IMR-90 (cell line): Measurements from ENCODE around the gene OBI1. TPM values are rescaled to one million over a fixed set of nuclear protein-coding genes. Genes with fewer than 3 reads are reported as not detected.

ENCODE experiments used
- ATAC-seq: fragments of 200-7000 bp; cut with Tn5 transposase; 2 replicates; pipeline ENCODE4 v1.9.1; 2020; ENCODE audit warnings: low read depth, mild to moderate bottlenecking, moderate library complexity
- BruUV-seq: library from RNA; stranded (reverse); fragments of 400-500 nt; replicated peaks from 2 replicates; lab custom pipeline; 2021; lab: Mats Ljungman, UMichigan
- CTCF ChIA-PET: fragments of 300-600 bp; formaldehyde crosslinking; extraction: SDS; loops from one replicate; lab custom pipeline; 2021; ENCODE audit warnings: antibody characterized with exemption; lab: Yijun Ruan, JAX
- POLR2A ChIA-PET: fragments of 300-600 bp; sonication (Branson Sonifier 250); formaldehyde crosslinking; loops from one replicate; lab custom pipeline; 2022; ENCODE audit warnings: antibody characterized with exemption; ENCODE audit not compliant: unreplicated experiment; lab: Charles Lee
- DNase-seq: peaks from one replicate; pipeline ENCODE4 v3.0.0; 2013
- H2AFZ ChIP-seq: replicated peaks from 2 replicates; pipeline ENCODE3; 2013; ENCODE audit warnings: low read length, mild to moderate bottlenecking; ENCODE audit not compliant: poor library complexity
- H2AK5ac ChIP-seq: 2 replicates; pipeline ENCODE4 v1.6.1; 2013; ENCODE audit warnings: low read depth, low read length, inconsistent platforms
- H2AK9ac ChIP-seq: replicated peaks from 2 replicates; pipeline ENCODE3; 2013; ENCODE audit warnings: mild to moderate bottlenecking, low read depth, low read length, moderate library complexity; ENCODE audit not compliant: poor library complexity
- H2BK120ac ChIP-seq: 2 replicates; pipeline ENCODE4 v1.6.1; 2013; ENCODE audit warnings: low read depth, low read length, inconsistent platforms
- H2BK15ac ChIP-seq: 3 replicates; pipeline ENCODE4 v1.6.1; 2013; ENCODE audit warnings: low read depth, low read length, inconsistent platforms
- H2BK20ac ChIP-seq: 2 replicates; pipeline ENCODE4 v1.6.1; 2013; ENCODE audit warnings: low read depth, mild to moderate bottlenecking, inconsistent platforms, low read length, moderate library complexity
- H2BK5ac ChIP-seq: 2 replicates; pipeline ENCODE4 v1.6.1; 2013; ENCODE audit warnings: mild to moderate bottlenecking, low read depth, low read length, inconsistent platforms; ENCODE audit not compliant: poor library complexity, severe bottlenecking
- H3K14ac ChIP-seq: replicated peaks from 2 replicates; pipeline ENCODE4 v1.6.1; 2013; ENCODE audit warnings: low read depth, low read length, inconsistent platforms
- H3K18ac ChIP-seq: 2 replicates; pipeline ENCODE4 v1.6.1; 2013; ENCODE audit warnings: low read depth, low read length, control low read depth
- H3K23ac ChIP-seq: 2 replicates; pipeline ENCODE4 v1.6.1; 2013; ENCODE audit warnings: low read depth, low read length, inconsistent platforms
- H3K27ac ChIP-seq: 2 replicates; pipeline ENCODE4 v1.5.1; 2013; ENCODE audit warnings: mild to moderate bottlenecking, control low read depth, low read length; ENCODE audit not compliant: insufficient read depth
- H3K27me3 ChIP-seq: 2 replicates; pipeline ENCODE4 v1.6.1; 2013; ENCODE audit warnings: low read length; ENCODE audit not compliant: control insufficient read depth, insufficient read depth
- H3K36me3 ChIP-seq: 2 replicates; pipeline ENCODE4 v1.6.1; 2013; ENCODE audit warnings: low read length, mixed read lengths; ENCODE audit not compliant: control insufficient read depth, insufficient read depth
- H3K4ac ChIP-seq: 2 replicates; pipeline ENCODE4 v1.6.1; 2013; ENCODE audit warnings: low read depth, low read length, inconsistent platforms
- H3K4me1 ChIP-seq: 2 replicates; pipeline ENCODE4 v1.6.1; 2013; ENCODE audit warnings: low read length, mixed read lengths; ENCODE audit not compliant: control insufficient read depth, insufficient read depth
- H3K4me2 ChIP-seq: 2 replicates; pipeline ENCODE4 v1.6.1; 2013; ENCODE audit warnings: low read depth, mild to moderate bottlenecking, control low read depth, low read length, moderate library complexity
- H3K4me3 ChIP-seq: 2 replicates; pipeline ENCODE4 v1.5.1; 2013; ENCODE audit warnings: low read depth, mild to moderate bottlenecking, control low read depth, low read length, moderate library complexity; ENCODE audit not compliant: insufficient read depth
- H3K56ac ChIP-seq: 2 replicates; pipeline ENCODE4 v1.6.1; 2013; ENCODE audit warnings: low read length, inconsistent platforms; ENCODE audit not compliant: insufficient read depth; ENCODE audit errors: extremely low read depth
- H3K79me1 ChIP-seq, 2 experiments: 2 replicates each; pipeline ENCODE4 v1.6.1; 2013; ENCODE audit warnings: low read length in 2 of 2, inconsistent platforms in 1 of 2, low read depth in 1 of 2
- H3K9ac ChIP-seq: 2 replicates; pipeline ENCODE4 v1.6.1; 2013; ENCODE audit warnings: low read depth, low read length, control low read depth
- H3K9me1 ChIP-seq: 2 replicates; pipeline ENCODE4 v1.6.1; 2013; ENCODE audit warnings: low read length, inconsistent platforms; ENCODE audit not compliant: insufficient read depth
- H3K9me3 ChIP-seq: 2 replicates; pipeline ENCODE4 v1.6.1; 2013; ENCODE audit warnings: low read length; ENCODE audit not compliant: control insufficient read depth, insufficient read depth
- H4K20me1 ChIP-seq: 2 replicates; pipeline ENCODE4 v1.6.1; 2013; ENCODE audit warnings: low read length, inconsistent platforms; ENCODE audit not compliant: insufficient read depth
- H4K5ac ChIP-seq: 2 replicates; pipeline ENCODE4 v1.6.1; 2013; ENCODE audit warnings: mild to moderate bottlenecking, low read depth, low read length, control low read depth
- H4K8ac ChIP-seq, 2 experiments: 2 replicates each; pipeline ENCODE4 v1.6.1; 2013; ENCODE audit warnings: low read depth in 2 of 2, low read length in 2 of 2, control low read depth in 1 of 2, inconsistent platforms in 1 of 2
- H4K91ac ChIP-seq: 2 replicates; pipeline ENCODE4 v1.6.1; 2013; ENCODE audit warnings: low read depth, low read length, inconsistent platforms; ENCODE audit not compliant: insufficient read depth
- BHLHE40 ChIP-seq: fragments of 150-350 bp; IDR thresholded peaks from 2 replicates; pipeline ENCODE4 v1.6.1; 2016; ENCODE audit warnings: mild to moderate bottlenecking, low read depth, low read length
- CEBPB ChIP-seq: IDR thresholded peaks from 2 replicates; pipeline ENCODE4 v1.6.1; 2012; ENCODE audit warnings: low read depth, low read length, improper control_type of control experiment
- CHD1 ChIP-seq: IDR thresholded peaks from 2 replicates; pipeline ENCODE4 v1.6.1; 2012; ENCODE audit warnings: low read depth, low read length, improper control_type of control experiment
- MAFK ChIP-seq: IDR thresholded peaks from 2 replicates; pipeline ENCODE4 v1.6.1; 2012; ENCODE audit warnings: low read depth, low read length, improper control_type of control experiment
- MAZ ChIP-seq: IDR thresholded peaks from 2 replicates; pipeline ENCODE4 v1.6.1; 2012; ENCODE audit warnings: low read depth, mild to moderate bottlenecking, low read length, improper control_type of control experiment, moderate library complexity, borderline replicate concordance
- NFE2L2 ChIP-seq: fragments of 150-350 bp; IDR thresholded peaks from 2 replicates; pipeline ENCODE4 v1.6.1; 2016; ENCODE audit warnings: low read depth, mild to moderate bottlenecking, low read length
- POLR2A ChIP-seq: IDR thresholded peaks from 2 replicates; pipeline ENCODE4 v1.6.1; 2012; ENCODE audit warnings: mild to moderate bottlenecking, low read depth, low read length
- RAD21 ChIP-seq: IDR thresholded peaks from 2 replicates; pipeline ENCODE4 v1.6.1; 2012; ENCODE audit warnings: low read length, improper control_type of control experiment
- RCOR1 ChIP-seq: IDR thresholded peaks from 2 replicates; pipeline ENCODE4 v1.6.1; 2012; ENCODE audit warnings: mild to moderate bottlenecking, low read length, improper control_type of control experiment; ENCODE audit not compliant: insufficient replicate concordance
- RFX5 ChIP-seq: IDR thresholded peaks from 2 replicates; pipeline ENCODE4 v1.8.0; 2012; ENCODE audit warnings: low read depth, mild to moderate bottlenecking, low read length, moderate library complexity
- WGBS, 2 experiments: methylation state at CpG; one replicate each; pipeline versions ENCODE4 v1.1.5 to v1.1.7; 2013; ENCODE audit warnings: missing lambda C conversion rate in 2 of 2; ENCODE audit not compliant: insufficient read length in 1 of 2; ENCODE audit errors: extremely low coverage in 2 of 2; 5-methylcytosine and 5-hydroxymethylcytosine counted together
- dilution Hi-C: fragments of 300-500 bp; cut with HindIII; formaldehyde crosslinking; loops from one replicate; pipeline ENCODE4 v1.14.3; 2018; ENCODE audit warnings: low sequenced_read_pairs; ENCODE audit not compliant: unreplicated experiment
- in situ Hi-C: fragments of 300-500 bp; cut with MboI; formaldehyde crosslinking; loops from 3 replicates; pipeline ENCODE4 v1.14.3; 2019; ENCODE audit warnings: low sequenced_read_pairs, inconsistent platforms, mixed read lengths
- intact Hi-C: fragments of 100-400 bp; cut with micrococcal nuclease; formaldehyde crosslinking; loops from 2 replicates; pipeline ENCODE4 v1.10.0; 2022
- polyA plus RNA-seq, 3 experiments: library from polyadenylated mRNA; depleted of rRNA; stranded (reverse); fragments of >200 nt; gene quantifications; 2 replicates each; pipeline ENCODE4 v1.2.3, GENCODE V29; 2012; ENCODE audit warnings: low replicate concordance in 1 of 3
- total RNA-seq: library from RNA; depleted of rRNA; stranded (reverse); fragments of >200 nt; gene quantifications from 2 replicates; pipeline ENCODE4 v1.2.3, GENCODE V29; 2012
- TF ChIP-seq, protein P1 (sequence below): fragments of 150-350 bp; IDR thresholded peaks from 2 replicates; pipeline ENCODE4 v1.6.1; 2017; ENCODE audit warnings: mild to moderate bottlenecking, antibody characterized with exemption, low read length, low read depth

OBI1 gene
- total and polyA plus RNA-seq, 2 of the 4 experiments (the other 2 are of a cell fraction): 4.4 to 11.8 TPM

DNA sequence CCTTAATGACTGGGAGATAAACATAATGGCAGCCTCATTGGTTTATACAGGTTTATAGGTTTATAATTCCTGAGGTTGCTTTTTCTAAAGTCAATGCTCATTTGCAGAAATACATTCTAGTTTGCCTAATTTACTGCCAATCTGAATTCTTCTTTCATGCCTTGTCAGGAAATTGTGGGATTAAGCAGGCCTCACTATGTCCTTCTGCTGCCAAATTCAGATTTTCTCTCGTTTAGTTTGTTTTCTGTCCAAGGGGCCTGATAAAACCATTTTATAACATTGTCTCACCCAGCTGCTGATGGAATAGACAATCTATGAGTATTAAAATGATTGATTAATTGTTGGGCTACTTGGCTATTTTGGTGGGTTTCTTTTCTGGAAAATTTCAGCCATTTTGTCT lies 42.4 kb upstream of the OBI1 start:
- no peak overlapping the region for H2AK9ac ChIP-seq
- H3K18ac ChIP-seq: no peak overlapping the region
- no peak overlapping the region for H3K23ac ChIP-seq
- H3K56ac ChIP-seq: no peak overlapping the region
- H3K4me3 ChIP-seq: no peak overlapping the region
- no peak overlapping the region for H2BK120ac ChIP-seq
- dilution Hi-C loops (no loop called here), intact Hi-C loops (no loop called here), in situ Hi-C loops (no loop called here)
- H4K5ac ChIP-seq: no peak overlapping the region
- no peak overlapping the region for H3K9ac ChIP-seq
- no peaks in the 10 kb centered on the region for H3K79me1 ChIP-seq
- H3K4me2 ChIP-seq: no peak overlapping the region
- H4K8ac ChIP-seq: no peak overlapping the region
- no peak overlapping the region for H2AK5ac ChIP-seq
- H2BK20ac ChIP-seq: no peak overlapping the region
- BruUV-seq: no TSS peak
- no CpG with 5 or more reads among the region's 1 CpG for WGBS, 2 experiments
- ChIA-PET CTCF (no interaction called here), POLR2A (no interaction called here)
- ATAC-seq (no peak), DNase-seq (no peak)
- no peak overlapping the region for H3K27ac ChIP-seq
- H2AFZ ChIP-seq: no peak overlapping the region
- no peaks in the 10 kb centered on the region for H3K36me3 ChIP-seq
- no peak overlapping the region for H3K4ac ChIP-seq
- no peaks in the 10 kb centered on the region for H3K9me1 ChIP-seq
- no peaks in the 10 kb centered on the region for H3K4me1 ChIP-seq
- H2BK5ac ChIP-seq: no peak overlapping the region
- H3K27me3 ChIP-seq: peaks cover 3% of the 10 kb centered on the region; the same call in 1 of the 2 replicates
- no peak overlapping the region for H2BK15ac ChIP-seq
- H4K91ac ChIP-seq: no peak overlapping the region
- TF ChIP-seq MAFK (no peak), RFX5 (no peak), CHD1 (no peak), POLR2A (no peak), MAZ (no peak), BHLHE40 (no peak), NFE2L2 (no peak), RCOR1 (no peak), CEBPB (no peak), RAD21 (no peak)
- TF ChIP-seq, protein P1, sequence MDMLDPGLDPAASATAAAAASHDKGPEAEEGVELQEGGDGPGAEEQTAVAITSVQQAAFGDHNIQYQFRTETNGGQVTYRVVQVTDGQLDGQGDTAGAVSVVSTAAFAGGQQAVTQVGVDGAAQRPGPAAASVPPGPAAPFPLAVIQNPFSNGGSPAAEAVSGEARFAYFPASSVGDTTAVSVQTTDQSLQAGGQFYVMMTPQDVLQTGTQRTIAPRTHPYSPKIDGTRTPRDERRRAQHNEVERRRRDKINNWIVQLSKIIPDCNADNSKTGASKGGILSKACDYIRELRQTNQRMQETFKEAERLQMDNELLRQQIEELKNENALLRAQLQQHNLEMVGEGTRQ: no peak
- no peak overlapping the region for H3K14ac ChIP-seq
- H3K9me3 ChIP-seq: no peaks in the 10 kb centered on the region
- H4K20me1 ChIP-seq: no peaks in the 10 kb centered on the region
